HepG2 (cell line): ENCODE results near the gene MSMB. TPM values are rescaled to one million over a fixed set of nuclear protein-coding genes. Genes with fewer than 3 reads are reported as not detected.
A peak's percentile ranks its signal among the peaks of the same experiment; 100 is the strongest.

Source experiments
- ATF3 ChIP-seq: sonication (generic); formaldehyde crosslinking; IDR thresholded peaks from 2 replicates; pipeline ENCODE4 v1.4.0; 2020; ENCODE audit warnings: missing genetic modification reagents
- EEA1 ChIP-seq: sonication (generic); formaldehyde crosslinking; IDR thresholded peaks from 2 replicates; pipeline ENCODE4 v1.5.1; 2020; ENCODE audit warnings: mild to moderate bottlenecking, missing genetic modification reagents, borderline replicate concordance
- GATAD2A ChIP-seq: IDR thresholded peaks from 2 replicates; pipeline ENCODE4 v1.6.1; 2016
- HIC2 ChIP-seq: sonication (generic); formaldehyde crosslinking; IDR thresholded peaks from 2 replicates; pipeline ENCODE4 v1.9.0; 2022; ENCODE audit warnings: low read depth, missing genetic modification reagents
- LRRFIP1 ChIP-seq: sonication (generic); formaldehyde crosslinking; conservative IDR thresholded peaks from 2 replicates; pipeline ENCODE4 v1.4.0; 2020; ENCODE audit warnings: missing genetic modification reagents
- ONECUT2 ChIP-seq: sonication (generic); formaldehyde crosslinking; IDR thresholded peaks from 2 replicates; pipeline ENCODE4 v1.4.0; 2020; ENCODE audit warnings: missing genetic modification reagents
- RNF2 ChIP-seq: fragments of 450-650 bp; conservative IDR thresholded peaks from 2 replicates; pipeline ENCODE4 v1.6.1; 2016; ENCODE audit warnings: low read depth
- SIX1 ChIP-seq: sonication (generic); formaldehyde crosslinking; IDR thresholded peaks from 2 replicates; pipeline ENCODE4 v1.4.0; 2020; ENCODE audit warnings: missing genetic modification reagents, borderline replicate concordance
- ZHX2 ChIP-seq, 2 experiments: sonication (generic) in 1 of 2; formaldehyde crosslinking in 1 of 2; IDR thresholded peaks; 2 replicates each; pipeline versions ENCODE4 v1.6.1 to v1.9.0; 2014 to 2022; ENCODE audit warnings: antibody characterized with exemption in 1 of 2, borderline replicate concordance in 1 of 2, inconsistent platforms in 1 of 2, low read depth in 1 of 2, missing genetic modification reagents in 1 of 2
- ZNF232 ChIP-seq: sonication (generic); formaldehyde crosslinking; IDR thresholded peaks from 2 replicates; pipeline ENCODE4 v1.4.0; 2020; ENCODE audit warnings: missing genetic modification reagents, borderline replicate concordance
- ZNF331 ChIP-seq: sonication (generic); formaldehyde crosslinking; IDR thresholded peaks from 2 replicates; pipeline ENCODE4 v1.4.0; 2020; ENCODE audit warnings: missing genetic modification reagents
- ZNF337 ChIP-seq: sonication (generic); formaldehyde crosslinking; IDR thresholded peaks from 2 replicates; pipeline ENCODE4 v1.5.1; 2020; ENCODE audit warnings: missing genetic modification reagents, low read depth, mild to moderate bottlenecking, borderline replicate concordance
- ZNF512B ChIP-seq: sonication (generic); formaldehyde crosslinking; IDR thresholded peaks from 2 replicates; pipeline ENCODE4 v1.5.1; 2020; ENCODE audit warnings: missing genetic modification reagents, mild to moderate bottlenecking, borderline replicate concordance
- polyA plus RNA-seq, 8 experiments: library from polyadenylated mRNA; depleted of rRNA in 3 of 8; stranded (reverse) in 7 of 8; unstranded in 1 of 8; fragments of >200 nt; fragmentation: Illumina TruSeq in 4 of 8; extraction: Trizol in 4 of 8; gene quantifications; 2 replicates each; pipeline versions ENCODE4 v1.2.1 to v1.2.3, GENCODE V29; 2011 to 2016; ENCODE audit warnings: low read depth in 4 of 8, missing spikeins in 1 of 8, mixed read lengths in 1 of 8; ENCODE audit not compliant: insufficient read depth in 1 of 8
- total RNA-seq, 5 experiments: library from RNA; depleted of rRNA; stranded (reverse); fragments of >200 nt; fragmentation: Illumina TruSeq; extraction: Trizol; gene quantifications; 2 replicates each; pipeline ENCODE4 v1.2.3, GENCODE V29; 2016; ENCODE audit warnings: low read depth in 1 of 5

Gene MSMB
- total and polyA plus RNA-seq, 2 of the 13 experiments (the other 11 are each of a cell fraction or from before 2014, with no cell fraction given): 0.84 TPM; not detected in 1

GRCh38 chr10:46035923-46036849 lies 9.9 kb downstream of the MSMB start (continued):
- TF ChIP-seq ZNF512B (CRISPR knock-in tag) (0 out of 2 replicates have a peak, but pooled peaks have one; percentile 45), ONECUT2 (no peak), ZNF337 (CRISPR knock-in tag) (peak; percentile 58; the same call in 1 of the 2 replicates), ZHX2 (IDR thresholded peaks at IDR 0.05; ENCODE audit: low read depth) (no peak), ZHX2 (CRISPR knock-in tag; IDR thresholded peaks at IDR 0.05; ENCODE audit: borderline replicate concordance) (no peak), ZNF232 (peak; percentile 41; the same call in 1 of the 2 replicates), RNF2 (no peak), LRRFIP1 (CRISPR knock-in tag) (no peak), ATF3 (CRISPR knock-in tag) (no peak), SIX1 (CRISPR knock-in tag) (no peak; the same call in 1 of the 2 replicates), HIC2 (CRISPR knock-in tag) (peak; percentile 92), EEA1 (CRISPR knock-in tag) (no peak), GATAD2A (CRISPR knock-in tag) (peak; percentile 92), ZNF331 (CRISPR knock-in tag) (no peak; the same call in 1 of the 2 replicates)
